RWPE2 (cell line): ENCODE measurements around the gene SREK1.

Experiments used
- ATAC-seq: fragments of 200-7000 bp; cut with Tn5 transposase; 3 replicates; pipeline ENCODE4 v1.9.1; 2021; ENCODE audit warnings: low read depth
- DNase-seq: peaks from one replicate; pipeline ENCODE4 v3.0.0-alpha.2; 2020; ENCODE audit warnings: low spot score
- H3K27ac ChIP-seq: fragments of 450-650 bp; 2 replicates; pipeline ENCODE4 v1.5.1; 2017; ENCODE audit warnings: mild to moderate bottlenecking; ENCODE audit not compliant: poor library complexity, severe bottlenecking
- H3K27me3 ChIP-seq: fragments of 250-450 bp; sonication (Bioruptor Pico); 2 replicates; pipeline ENCODE4 v1.5.1; 2021; ENCODE audit warnings: mild to moderate bottlenecking, moderate library complexity; ENCODE audit not compliant: insufficient read depth, poor library complexity, severe bottlenecking
- H3K36me3 ChIP-seq: fragments of 250-450 bp; sonication (Bioruptor Pico); 2 replicates; pipeline ENCODE4 v1.5.1; 2020; ENCODE audit warnings: low read depth, mild to moderate bottlenecking, moderate library complexity
- H3K4me1 ChIP-seq: fragments of 250-450 bp; sonication (Bioruptor Pico); 2 replicates; pipeline ENCODE4 v1.5.1; 2021; ENCODE audit warnings: mild to moderate bottlenecking, moderate library complexity; ENCODE audit not compliant: insufficient read depth, poor library complexity, severe bottlenecking
- H3K4me3 ChIP-seq: fragments of 250-450 bp; sonication (Bioruptor Pico); 2 replicates; pipeline ENCODE4 v1.5.1; 2021; ENCODE audit warnings: mild to moderate bottlenecking, moderate library complexity; ENCODE audit not compliant: severe bottlenecking
- H3K9me3 ChIP-seq: fragments of 250-450 bp; sonication (Bioruptor Pico); 2 replicates; pipeline ENCODE4 v1.5.1; 2021; ENCODE audit warnings: mild to moderate bottlenecking, moderate library complexity; ENCODE audit not compliant: severe bottlenecking
- TF ChIP-seq, protein P1 (sequence below): fragments of 450-650 bp; IDR thresholded peaks from one replicate; pipeline ENCODE4 v1.5.1; 2017; ENCODE audit warnings: mild to moderate bottlenecking, moderate library complexity; ENCODE audit not compliant: poor library complexity, severe bottlenecking

Gene SREK1

DNA sequence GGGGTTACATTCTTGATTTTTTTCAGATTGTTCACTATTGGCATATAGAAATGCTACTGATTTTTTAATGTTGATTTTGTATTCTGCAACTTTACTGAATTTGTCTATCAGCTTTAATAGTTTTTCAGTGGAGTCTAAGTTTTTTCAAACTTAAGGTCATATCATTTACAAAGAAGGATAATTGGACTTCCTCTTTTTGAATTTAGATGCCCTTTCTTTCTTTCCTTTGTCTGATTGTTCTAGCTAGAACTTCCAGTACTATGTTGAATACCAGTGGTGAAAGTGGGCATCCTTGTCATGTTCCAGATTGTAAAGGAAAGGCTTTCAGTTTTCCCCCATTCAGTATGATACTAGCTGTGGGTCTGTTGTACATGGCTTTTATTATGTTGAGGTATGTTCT, 49.3 kb downstream of the SREK1 start:
- Histone ChIP-seq H3K9me3 (no peaks in the 10 kb centered on the region), H3K4me3 (no peak overlapping the region), H3K27me3 (no peaks in the 10 kb centered on the region), H3K27ac (no peak overlapping the region), H3K4me1 (no peaks in the 10 kb centered on the region), H3K36me3 (no peaks in the 10 kb centered on the region)
- DNase-seq, result no peak
- TF ChIP-seq, protein P1, sequence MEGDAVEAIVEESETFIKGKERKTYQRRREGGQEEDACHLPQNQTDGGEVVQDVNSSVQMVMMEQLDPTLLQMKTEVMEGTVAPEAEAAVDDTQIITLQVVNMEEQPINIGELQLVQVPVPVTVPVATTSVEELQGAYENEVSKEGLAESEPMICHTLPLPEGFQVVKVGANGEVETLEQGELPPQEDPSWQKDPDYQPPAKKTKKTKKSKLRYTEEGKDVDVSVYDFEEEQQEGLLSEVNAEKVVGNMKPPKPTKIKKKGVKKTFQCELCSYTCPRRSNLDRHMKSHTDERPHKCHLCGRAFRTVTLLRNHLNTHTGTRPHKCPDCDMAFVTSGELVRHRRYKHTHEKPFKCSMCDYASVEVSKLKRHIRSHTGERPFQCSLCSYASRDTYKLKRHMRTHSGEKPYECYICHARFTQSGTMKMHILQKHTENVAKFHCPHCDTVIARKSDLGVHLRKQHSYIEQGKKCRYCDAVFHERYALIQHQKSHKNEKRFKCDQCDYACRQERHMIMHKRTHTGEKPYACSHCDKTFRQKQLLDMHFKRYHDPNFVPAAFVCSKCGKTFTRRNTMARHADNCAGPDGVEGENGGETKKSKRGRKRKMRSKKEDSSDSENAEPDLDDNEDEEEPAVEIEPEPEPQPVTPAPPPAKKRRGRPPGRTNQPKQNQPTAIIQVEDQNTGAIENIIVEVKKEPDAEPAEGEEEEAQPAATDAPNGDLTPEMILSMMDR, result no peak
- no peak for ATAC-seq

DNA sequence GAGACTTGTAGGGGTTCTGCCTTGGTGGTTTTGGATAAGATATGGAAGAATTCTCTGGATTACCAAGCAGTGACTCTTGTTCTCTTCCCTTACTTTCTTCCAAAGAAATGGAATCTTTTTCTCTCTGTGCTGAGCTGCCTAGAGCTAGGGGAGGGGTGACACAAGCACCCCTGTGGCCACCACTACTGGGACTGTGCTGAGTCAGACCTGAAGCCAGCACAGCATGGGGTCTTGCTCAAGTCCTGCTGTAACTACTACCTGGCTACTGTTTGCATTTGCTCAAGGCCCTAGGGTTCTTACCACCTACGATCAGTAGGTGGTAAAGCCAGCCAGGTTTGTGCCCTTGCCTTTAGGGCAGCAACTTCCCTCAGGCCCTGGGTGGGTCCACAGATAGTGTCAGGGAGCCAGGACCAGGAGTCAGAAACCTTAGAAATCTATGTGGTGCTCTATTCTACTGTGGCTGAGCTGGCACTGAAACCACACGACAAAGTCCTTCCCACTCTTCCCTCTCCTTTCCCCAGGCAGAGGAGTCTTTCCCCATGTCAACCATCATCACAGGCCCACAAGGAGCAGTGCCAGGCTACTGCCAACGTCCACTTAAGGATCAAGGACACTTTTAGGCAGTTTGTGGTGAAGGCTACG, 53.8 kb downstream of the SREK1 start:
- Histone ChIP-seq H3K9me3 (no peaks in the 10 kb centered on the region), H3K27ac (no peak overlapping the region), H3K27me3 (no peaks in the 10 kb centered on the region), H3K4me3 (no peak overlapping the region), H3K36me3 (no peaks in the 10 kb centered on the region), H3K4me1 (no peaks in the 10 kb centered on the region)
- DNase-seq (no peak), ATAC-seq (no peak; the same call in 2 of the 3 replicates)
- TF ChIP-seq, protein P1, result no peak

DNA sequence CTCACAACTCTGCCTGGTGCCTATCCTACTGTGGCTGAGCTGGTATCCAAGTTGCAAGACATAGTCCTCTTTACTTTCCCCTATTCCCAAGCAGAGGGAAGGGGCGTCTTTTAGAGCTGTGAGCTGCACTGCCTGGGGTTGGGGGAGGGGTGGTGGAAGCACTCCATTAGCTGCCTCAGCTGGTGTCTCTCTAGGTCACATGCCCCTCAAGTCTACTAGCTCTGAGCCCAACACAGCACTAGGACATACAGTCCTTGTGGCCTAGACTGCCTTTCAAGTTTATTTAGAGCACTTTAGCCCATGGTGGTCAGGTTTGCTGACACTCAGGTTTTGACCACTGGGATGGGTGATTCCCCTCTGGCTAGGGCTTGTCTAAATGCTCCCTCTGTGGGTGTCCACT, 54.7 kb downstream of the SREK1 start:
- Histone ChIP-seq H3K27me3 (no peaks in the 10 kb centered on the region), H3K27ac (no peak overlapping the region), H3K36me3 (no peaks in the 10 kb centered on the region), H3K4me1 (no peaks in the 10 kb centered on the region), H3K4me3 (no peak overlapping the region), H3K9me3 (no peaks in the 10 kb centered on the region)
- DNase-seq (no peak), ATAC-seq (no peak)
- TF ChIP-seq, protein P1, result no peak

DNA sequence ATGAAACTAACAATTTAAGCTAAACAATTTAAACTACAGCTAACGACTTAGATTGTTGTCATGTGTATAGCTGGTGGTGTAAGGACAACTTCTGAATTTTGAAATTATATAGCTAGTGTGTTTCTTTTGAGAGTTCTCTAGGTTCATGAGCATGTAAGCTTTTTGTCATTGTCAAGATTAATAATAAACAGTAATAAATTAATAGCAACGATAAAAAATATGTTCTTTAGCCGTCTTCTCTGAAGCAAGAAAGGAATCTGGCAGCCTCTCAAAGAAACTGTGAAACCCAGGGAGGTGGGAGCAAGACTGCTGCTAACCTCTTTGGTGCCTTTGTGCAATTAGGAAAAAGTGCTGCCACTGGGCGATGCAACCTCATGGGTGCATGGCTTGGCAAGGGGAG, 59.4 kb downstream of the SREK1 start:
- Histone ChIP-seq H3K4me1 (peaks cover 3% of the 10 kb centered on the region), H3K27ac (no peak overlapping the region), H3K27me3 (no peaks in the 10 kb centered on the region), H3K36me3 (no peaks in the 10 kb centered on the region), H3K9me3 (no peaks in the 10 kb centered on the region), H3K4me3 (no peak overlapping the region)
- ATAC-seq (no peak), DNase-seq (no peak)
- TF ChIP-seq, protein P1, result no peak

DNA sequence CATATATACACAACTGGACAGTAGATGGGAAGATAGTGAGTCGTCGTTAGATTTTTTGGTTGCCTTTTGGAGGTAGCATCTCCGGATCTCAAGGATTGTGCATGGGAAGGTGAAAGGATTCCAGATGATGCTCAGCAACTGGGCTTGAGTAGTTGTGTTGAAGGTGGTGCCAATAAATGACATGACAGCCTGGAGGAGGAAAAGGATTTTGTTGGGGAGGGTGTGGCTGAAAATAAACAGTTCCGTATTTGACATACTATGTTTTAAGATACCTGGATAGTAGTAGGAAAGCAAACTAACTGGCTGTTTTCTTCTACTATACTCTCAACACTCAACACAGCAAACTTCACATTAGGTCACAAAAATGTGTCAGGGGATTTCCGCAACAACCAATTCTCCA, 62.4 kb downstream of the SREK1 start:
- no peaks in the 10 kb centered on the region for H3K36me3 ChIP-seq
- H3K4me1 ChIP-seq, result peaks cover 13% of the 10 kb centered on the region
- no peak for ATAC-seq
- H3K4me3 ChIP-seq, result no peak overlapping the region
- H3K9me3 ChIP-seq, result no peaks in the 10 kb centered on the region
- H3K27ac ChIP-seq, result no peak overlapping the region
- H3K27me3 ChIP-seq, result no peaks in the 10 kb centered on the region
- TF ChIP-seq, protein P1, result no peak
- no peak for DNase-seq
